ENCODE results near the gene PNMA1.

The PNMA1 gene

GRCh38 chr14:73714656-73715081, 485 bp upstream of the PNMA1 start:
- 63% methylated on average over 3 of the region's 7 CpGs for whole genome bisulfite sequencing

GRCh38 chr14:73713206-73713802, 880 bp downstream of the PNMA1 start:
- Histone ChIP-seq H2BK120ac (ENCODE audit: low read depth, low read length) (no peak overlapping the region), H3K9ac (ENCODE audit: low read length) (peak overlapping the region; percentile 92), H3K27ac (ENCODE audit: low read length, poor library complexity, severe bottlenecking) (peak overlapping the region; percentile 82)

More at GRCh38 chr14:73714656-73715081, 485 bp upstream of the PNMA1 start:
- Histone ChIP-seq H4K91ac (ENCODE audit: low read length) (no peak overlapping the region), H3K36me3 (ENCODE audit: control insufficient read depth in 1 of 2, insufficient read depth in 2 of 2, low read depth in 1 of 2, low read length in 2 of 2) (peaks cover 29 to 42% of the 10 kb centered on the region in 2 experiments), H2BK12ac (ENCODE audit: low read length in 2 of 2) (no peak overlapping the region), H2BK120ac (ENCODE audit: low read depth, low read length) (no peak overlapping the region), H3K9ac (ENCODE audit: low read length) (peak overlapping the region; percentile 92), H2BK5ac (ENCODE audit: low read depth, low read length, poor library complexity, severe bottlenecking) (no peak overlapping the region), H2BK15ac (ENCODE audit: low read depth, poor library complexity, severe bottlenecking) (no peak overlapping the region), H3K27me3 (ENCODE audit: control insufficient read depth in 1 of 2, insufficient read depth in 1 of 2, low read length in 2 of 2) (no peaks in the 10 kb centered on the region), H3K79me1 (replicated peaks; ENCODE audit: low read length, poor library complexity, severe bottlenecking) (peaks cover 11% of the 10 kb centered on the region), H2AK5ac (ENCODE audit: low read length, severe bottlenecking) (no peak overlapping the region), H3K18ac (ENCODE audit: low read depth in 1 of 2, low read length in 2 of 2) (no peak overlapping the region), H3K23ac (ENCODE audit: low read length in 2 of 2) (no peak overlapping the region), H3K27ac (ENCODE audit: low read length, poor library complexity, severe bottlenecking) (peak overlapping the region; percentile 67), H3K4me2 (ENCODE audit: low read length, poor library complexity, severe bottlenecking) (peak overlapping the region; percentile 69), H3K14ac (ENCODE audit: low read length in 2 of 2) (no peak overlapping the region), H3K4ac (ENCODE audit: low read depth in 1 of 2, low read length in 2 of 2) (no peak overlapping the region), H4K8ac (ENCODE audit: low read length) (no peak overlapping the region), H2AFZ (ENCODE audit: low read depth, low read length) (no peak overlapping the region), H3K9me3 (ENCODE audit: control insufficient read depth, low read length) (no peaks in the 10 kb centered on the region), H3K4me3 (ENCODE audit: insufficient read depth in 1 of 2, low read depth in 1 of 2, low read length in 2 of 2) (peak overlapping the region in 1 of 2 experiments; percentile 91), H3K4me1 (ENCODE audit: control insufficient read depth, insufficient read depth, low read depth, low read length) (peaks cover 22% of the 10 kb centered on the region)
- DNase-seq, result no peak

GRCh38 chr14:73712540-73713180, 1.5 kb downstream of the PNMA1 start:
- no peak overlapping the region for H2BK120ac ChIP-seq (ENCODE audit: low read depth, low read length)
- H3K36me3 ChIP-seq (ENCODE audit: control insufficient read depth in 1 of 2, insufficient read depth in 2 of 2, low read depth in 1 of 2, low read length in 2 of 2), result peaks cover 9 to 26% of the 10 kb centered on the region in 2 experiments
- H3K4me1 ChIP-seq (ENCODE audit: control insufficient read depth, insufficient read depth, low read depth, low read length), result peaks cover 9% of the 10 kb centered on the region
- no peak overlapping the region for H3K27ac ChIP-seq (ENCODE audit: low read length, poor library complexity, severe bottlenecking)
- peaks cover 8% of the 10 kb centered on the region for H3K79me1 ChIP-seq (replicated peaks; ENCODE audit: low read length, poor library complexity, severe bottlenecking)
- 5% methylated on average over 20 of the region's 20 CpGs for WGBS
- H2AK5ac ChIP-seq (ENCODE audit: low read length, severe bottlenecking), result no peak overlapping the region
- H3K9ac ChIP-seq (ENCODE audit: low read length), result peak overlapping the region; percentile 92
- H4K8ac ChIP-seq (ENCODE audit: low read length), result no peak overlapping the region
- H3K4me2 ChIP-seq (ENCODE audit: low read length, poor library complexity, severe bottlenecking), result peak overlapping the region; percentile 67
- no peaks in the 10 kb centered on the region for H3K27me3 ChIP-seq (ENCODE audit: control insufficient read depth in 1 of 2, insufficient read depth in 1 of 2, low read length in 2 of 2)
- H3K14ac ChIP-seq (ENCODE audit: low read length in 2 of 2), result peak overlapping the region in 1 of 2 experiments; percentile 85
- H2AFZ ChIP-seq (ENCODE audit: low read depth, low read length), result no peak overlapping the region
- H2BK15ac ChIP-seq (ENCODE audit: low read depth, poor library complexity, severe bottlenecking), result no peak overlapping the region
- H4K91ac ChIP-seq (ENCODE audit: low read length), result no peak overlapping the region
- no peaks in the 10 kb centered on the region for H3K9me3 ChIP-seq (ENCODE audit: control insufficient read depth, low read length)
- H3K23ac ChIP-seq (ENCODE audit: low read length in 2 of 2), result no peak overlapping the region
- no peak overlapping the region for H3K4ac ChIP-seq (ENCODE audit: low read depth in 1 of 2, low read length in 2 of 2)
- H3K4me3 ChIP-seq (ENCODE audit: insufficient read depth in 1 of 2, low read depth in 1 of 2, low read length in 2 of 2), result peak overlapping the region; percentile 74 to 91
- DNase-seq, result no peak
- H2BK12ac ChIP-seq (ENCODE audit: low read length in 2 of 2), result no peak overlapping the region
- H2BK5ac ChIP-seq (ENCODE audit: low read depth, low read length, poor library complexity, severe bottlenecking), result no peak overlapping the region
- peak overlapping the region in 1 of 2 experiments; percentile 67 for H3K18ac ChIP-seq (ENCODE audit: low read depth in 1 of 2, low read length in 2 of 2)

More at GRCh38 chr14:73713206-73713802, 880 bp downstream of the PNMA1 start:
- Histone ChIP-seq H3K14ac (ENCODE audit: low read length in 2 of 2) (peak overlapping the region in 1 of 2 experiments; percentile 98), H2BK15ac (ENCODE audit: low read depth, poor library complexity, severe bottlenecking) (peak overlapping the region; percentile 26), H3K27me3 (ENCODE audit: control insufficient read depth in 1 of 2, insufficient read depth in 1 of 2, low read length in 2 of 2) (no peaks in the 10 kb centered on the region), H4K8ac (ENCODE audit: low read length) (peak overlapping the region; percentile 82), H4K91ac (ENCODE audit: low read length) (peak overlapping the region; percentile 87), H3K4ac (ENCODE audit: low read depth in 1 of 2, low read length in 2 of 2) (peak overlapping the region; percentile 90 to 99), H3K18ac (ENCODE audit: low read depth in 1 of 2, low read length in 2 of 2) (peak overlapping the region; percentile 97 to 99), H3K23ac (ENCODE audit: low read length in 2 of 2) (peak overlapping the region in 1 of 2 experiments; percentile 9), H3K4me3 (ENCODE audit: insufficient read depth in 1 of 2, low read depth in 1 of 2, low read length in 2 of 2) (peak overlapping the region; percentile 74 to 91), H3K36me3 (ENCODE audit: control insufficient read depth in 1 of 2, insufficient read depth in 2 of 2, low read depth in 1 of 2, low read length in 2 of 2) (peaks cover 15 to 33% of the 10 kb centered on the region in 2 experiments), H2AFZ (ENCODE audit: low read depth, low read length) (peak overlapping the region; percentile 1), H3K9me3 (ENCODE audit: control insufficient read depth, low read length) (no peaks in the 10 kb centered on the region), H3K79me1 (replicated peaks; ENCODE audit: low read length, poor library complexity, severe bottlenecking) (peaks cover 11% of the 10 kb centered on the region), H3K4me2 (ENCODE audit: low read length, poor library complexity, severe bottlenecking) (peak overlapping the region; percentile 67), H2BK12ac (ENCODE audit: low read length in 2 of 2) (peak overlapping the region in 1 of 2 experiments; percentile 75), H3K4me1 (ENCODE audit: control insufficient read depth, insufficient read depth, low read depth, low read length) (peaks cover 15% of the 10 kb centered on the region), H2BK5ac (ENCODE audit: low read depth, low read length, poor library complexity, severe bottlenecking) (no peak overlapping the region), H2AK5ac (ENCODE audit: low read length, severe bottlenecking) (no peak overlapping the region)
- DNase-seq, result no peak
- WGBS, result 2% methylated on average over 21 of the region's 21 CpGs

GRCh38 chr14:73712071-73712506, 2.1 kb downstream of the PNMA1 start:
- peak; percentile 51 for DNase-seq
- no peak overlapping the region for H3K27ac ChIP-seq (ENCODE audit: low read length, poor library complexity, severe bottlenecking)
- peak overlapping the region; percentile 67 for H3K4me2 ChIP-seq (ENCODE audit: low read length, poor library complexity, severe bottlenecking)
- H3K9me3 ChIP-seq (ENCODE audit: control insufficient read depth, low read length), result no peaks in the 10 kb centered on the region
- H4K8ac ChIP-seq (ENCODE audit: low read length), result no peak overlapping the region
- peak overlapping the region; percentile 92 for H3K9ac ChIP-seq (ENCODE audit: low read length)
- no peak overlapping the region for H3K23ac ChIP-seq (ENCODE audit: low read length in 2 of 2)
- H4K91ac ChIP-seq (ENCODE audit: low read length), result no peak overlapping the region
- no peak overlapping the region for H2AFZ ChIP-seq (ENCODE audit: low read depth, low read length)
- H2BK15ac ChIP-seq (ENCODE audit: low read depth, poor library complexity, severe bottlenecking), result no peak overlapping the region
- peaks cover 5% of the 10 kb centered on the region for H3K4me1 ChIP-seq (ENCODE audit: control insufficient read depth, insufficient read depth, low read depth, low read length)
- no peak overlapping the region for H2AK5ac ChIP-seq (ENCODE audit: low read length, severe bottlenecking)
- H3K18ac ChIP-seq (ENCODE audit: low read depth in 1 of 2, low read length in 2 of 2), result peak overlapping the region; percentile 11 to 67
- no peak overlapping the region for H2BK5ac ChIP-seq (ENCODE audit: low read depth, low read length, poor library complexity, severe bottlenecking)
- no peak overlapping the region for H2BK120ac ChIP-seq (ENCODE audit: low read depth, low read length)
- peaks cover 4 to 21% of the 10 kb centered on the region in 2 experiments for H3K36me3 ChIP-seq (ENCODE audit: control insufficient read depth in 1 of 2, insufficient read depth in 2 of 2, low read depth in 1 of 2, low read length in 2 of 2)
- H3K4me3 ChIP-seq (ENCODE audit: insufficient read depth in 1 of 2, low read depth in 1 of 2, low read length in 2 of 2), result peak overlapping the region; percentile 74 to 91
- peaks cover 7% of the 10 kb centered on the region for H3K79me1 ChIP-seq (replicated peaks; ENCODE audit: low read length, poor library complexity, severe bottlenecking)
- H3K14ac ChIP-seq (ENCODE audit: low read length in 2 of 2), result peak overlapping the region in 1 of 2 experiments; percentile 85
- no peaks in the 10 kb centered on the region for H3K27me3 ChIP-seq (ENCODE audit: control insufficient read depth in 1 of 2, insufficient read depth in 1 of 2, low read length in 2 of 2)
- H3K4ac ChIP-seq (ENCODE audit: low read depth in 1 of 2, low read length in 2 of 2), result no peak overlapping the region
- 43% methylated on average over 11 of the region's 11 CpGs for WGBS
- H2BK12ac ChIP-seq (ENCODE audit: low read length in 2 of 2), result no peak overlapping the region

All from mesenchymal stem cell (in vitro differentiated cells and primary cell).